Measurements from ENCODE around the gene PDZRN3. TPM values are rescaled to one million over a fixed set of nuclear protein-coding genes. Genes with fewer than 3 reads are reported as not detected.

The PDZRN3 gene
- polyA plus RNA-seq, 1 of the 3 experiments (the other 2 are of a cell fraction), result 10.3 TPM

DNA sequence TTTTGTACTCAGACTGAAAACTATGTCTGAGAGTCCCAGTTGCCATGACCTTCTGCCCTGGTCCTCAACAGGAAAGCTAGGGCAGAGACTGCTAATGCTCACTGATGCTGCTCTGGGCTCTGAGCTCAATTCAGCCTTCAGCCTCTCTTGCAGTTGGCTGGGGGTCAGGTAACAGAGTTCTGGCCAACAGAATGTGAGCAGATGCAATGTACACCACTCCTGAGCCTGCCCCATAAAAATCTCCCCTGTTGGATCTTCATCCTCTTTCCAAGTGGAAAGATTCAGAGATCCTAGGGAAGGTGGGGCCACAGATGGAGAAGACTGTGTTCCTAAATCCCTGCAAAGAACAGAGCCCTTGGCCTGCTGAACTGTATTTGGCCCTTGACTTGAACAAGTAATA is 87.8 kb downstream of the PDZRN3 start (continued):
- TF ChIP-seq CHD2 (IDR thresholded peaks at IDR 0.05; ENCODE audit: low read length, partially characterized antibody) (no peak), RFX5 (IDR thresholded peaks at IDR 0.05; ENCODE audit: low read length) (no peak)
- TF ChIP-seq, protein P1, sequence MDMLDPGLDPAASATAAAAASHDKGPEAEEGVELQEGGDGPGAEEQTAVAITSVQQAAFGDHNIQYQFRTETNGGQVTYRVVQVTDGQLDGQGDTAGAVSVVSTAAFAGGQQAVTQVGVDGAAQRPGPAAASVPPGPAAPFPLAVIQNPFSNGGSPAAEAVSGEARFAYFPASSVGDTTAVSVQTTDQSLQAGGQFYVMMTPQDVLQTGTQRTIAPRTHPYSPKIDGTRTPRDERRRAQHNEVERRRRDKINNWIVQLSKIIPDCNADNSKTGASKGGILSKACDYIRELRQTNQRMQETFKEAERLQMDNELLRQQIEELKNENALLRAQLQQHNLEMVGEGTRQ (IDR thresholded peaks at IDR 0.05; ENCODE audit: borderline replicate concordance, low read depth, low read length), result no peak
- TF ChIP-seq, protein P2, sequence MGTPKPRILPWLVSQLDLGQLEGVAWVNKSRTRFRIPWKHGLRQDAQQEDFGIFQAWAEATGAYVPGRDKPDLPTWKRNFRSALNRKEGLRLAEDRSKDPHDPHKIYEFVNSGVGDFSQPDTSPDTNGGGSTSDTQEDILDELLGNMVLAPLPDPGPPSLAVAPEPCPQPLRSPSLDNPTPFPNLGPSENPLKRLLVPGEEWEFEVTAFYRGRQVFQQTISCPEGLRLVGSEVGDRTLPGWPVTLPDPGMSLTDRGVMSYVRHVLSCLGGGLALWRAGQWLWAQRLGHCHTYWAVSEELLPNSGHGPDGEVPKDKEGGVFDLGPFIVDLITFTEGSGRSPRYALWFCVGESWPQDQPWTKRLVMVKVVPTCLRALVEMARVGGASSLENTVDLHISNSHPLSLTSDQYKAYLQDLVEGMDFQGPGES (IDR thresholded peaks at IDR 0.05; ENCODE audit: low read depth, low read length), result no peak

DNA sequence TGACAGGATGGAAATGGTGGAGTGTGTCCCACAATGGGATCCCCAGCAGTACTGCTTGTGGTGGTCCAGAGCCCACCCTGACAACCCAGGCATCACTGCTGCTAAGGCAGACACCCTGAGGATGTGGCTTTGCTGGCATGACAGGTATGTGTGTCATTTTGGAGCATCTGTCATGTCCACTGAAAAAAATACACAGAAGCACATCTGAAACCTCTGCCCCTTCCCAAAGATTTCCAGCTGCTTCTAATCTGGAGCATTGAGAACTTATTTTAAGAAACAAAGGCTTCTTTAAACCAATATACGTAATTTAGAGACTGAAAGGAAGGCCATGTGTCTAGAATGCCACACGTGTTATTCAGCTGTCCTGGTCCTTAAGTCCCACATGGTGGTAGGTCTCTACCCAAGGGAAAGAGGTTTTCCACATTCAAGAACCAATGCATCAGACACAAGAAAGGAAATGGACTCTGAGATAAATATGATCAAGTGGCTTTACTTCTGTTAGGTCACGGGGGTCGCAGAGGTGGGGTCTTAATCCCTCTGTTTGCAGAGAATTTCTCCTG is 88.3 kb downstream of the PDZRN3 start:
- no peaks in the 10 kb centered on the region for H3K9me2 ChIP-seq
- POLR2A ChIA-PET, result no interaction called here
- H3K79me2 ChIP-seq (ENCODE audit: insufficient read depth), result peaks cover 50% of the 10 kb centered on the region
- no peak for DNase-seq
- H3K9me3 ChIP-seq, result no peaks in the 10 kb centered on the region
- H3K4me1 ChIP-seq (ENCODE audit: control insufficient read depth in 1 of 2, insufficient read depth in 2 of 2, low read depth in 1 of 2, low read length in 1 of 2), result peaks cover 0 to 18% of the 10 kb centered on the region in 2 experiments; a peak in 2 of 4 replicates
- TF ChIP-seq NRF1 (IDR thresholded peaks at IDR 0.05; ENCODE audit: low read depth, low read length) (no peak), GATA2 (CRISPR knock-in tag; IDR thresholded peaks at IDR 0.05) (no peak), YY1 (IDR thresholded peaks at IDR 0.05; ENCODE audit: low read depth) (no peak), FOSL2 (IDR thresholded peaks at IDR 0.05; ENCODE audit: borderline replicate concordance, low read depth) (no peak), TCF12 (IDR thresholded peaks at IDR 0.05) (no peak), MEF2A (IDR thresholded peaks at IDR 0.05; ENCODE audit: borderline replicate concordance, low read depth) (no peak), RFX5 (IDR thresholded peaks at IDR 0.05; ENCODE audit: low read length) (no peak), ELF1 (IDR thresholded peaks at IDR 0.05) (no peak), TEAD4 (IDR thresholded peaks at IDR 0.05; ENCODE audit: borderline replicate concordance, insufficient read depth) (no peak), EP300 (IDR thresholded peaks at IDR 0.05; ENCODE audit: borderline replicate concordance in 1 of 2, low read depth in 1 of 2, low read length in 1 of 2) (no peak), SMC3 (IDR thresholded peaks at IDR 0.05; ENCODE audit: low read depth, low read length) (no peak), POLR2AphosphoS5 (IDR thresholded peaks at IDR 0.05; ENCODE audit: low read depth, low read length) (no peak), JUND (IDR thresholded peaks at IDR 0.05) (no peak), FOXJ3 (CRISPR knock-in tag; IDR thresholded peaks at IDR 0.05) (no peak)
- TF ChIP-seq, protein P1 (IDR thresholded peaks at IDR 0.05; ENCODE audit: borderline replicate concordance, low read depth, low read length), result no peak
- TF ChIP-seq, protein P3, sequence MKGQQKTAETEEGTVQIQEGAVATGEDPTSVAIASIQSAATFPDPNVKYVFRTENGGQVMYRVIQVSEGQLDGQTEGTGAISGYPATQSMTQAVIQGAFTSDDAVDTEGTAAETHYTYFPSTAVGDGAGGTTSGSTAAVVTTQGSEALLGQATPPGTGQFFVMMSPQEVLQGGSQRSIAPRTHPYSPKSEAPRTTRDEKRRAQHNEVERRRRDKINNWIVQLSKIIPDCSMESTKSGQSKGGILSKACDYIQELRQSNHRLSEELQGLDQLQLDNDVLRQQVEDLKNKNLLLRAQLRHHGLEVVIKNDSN (IDR thresholded peaks at IDR 0.05; ENCODE audit: borderline replicate concordance, low read depth), result no peak
- TF ChIP-seq, protein P4, sequence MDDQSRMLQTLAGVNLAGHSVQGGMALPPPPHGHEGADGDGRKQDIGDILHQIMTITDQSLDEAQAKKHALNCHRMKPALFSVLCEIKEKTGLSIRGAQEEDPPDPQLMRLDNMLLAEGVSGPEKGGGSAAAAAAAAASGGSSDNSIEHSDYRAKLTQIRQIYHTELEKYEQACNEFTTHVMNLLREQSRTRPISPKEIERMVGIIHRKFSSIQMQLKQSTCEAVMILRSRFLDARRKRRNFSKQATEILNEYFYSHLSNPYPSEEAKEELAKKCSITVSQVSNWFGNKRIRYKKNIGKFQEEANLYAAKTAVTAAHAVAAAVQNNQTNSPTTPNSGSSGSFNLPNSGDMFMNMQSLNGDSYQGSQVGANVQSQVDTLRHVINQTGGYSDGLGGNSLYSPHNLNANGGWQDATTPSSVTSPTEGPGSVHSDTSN (IDR thresholded peaks at IDR 0.05), result no peak
- TF ChIP-seq, protein P5, sequence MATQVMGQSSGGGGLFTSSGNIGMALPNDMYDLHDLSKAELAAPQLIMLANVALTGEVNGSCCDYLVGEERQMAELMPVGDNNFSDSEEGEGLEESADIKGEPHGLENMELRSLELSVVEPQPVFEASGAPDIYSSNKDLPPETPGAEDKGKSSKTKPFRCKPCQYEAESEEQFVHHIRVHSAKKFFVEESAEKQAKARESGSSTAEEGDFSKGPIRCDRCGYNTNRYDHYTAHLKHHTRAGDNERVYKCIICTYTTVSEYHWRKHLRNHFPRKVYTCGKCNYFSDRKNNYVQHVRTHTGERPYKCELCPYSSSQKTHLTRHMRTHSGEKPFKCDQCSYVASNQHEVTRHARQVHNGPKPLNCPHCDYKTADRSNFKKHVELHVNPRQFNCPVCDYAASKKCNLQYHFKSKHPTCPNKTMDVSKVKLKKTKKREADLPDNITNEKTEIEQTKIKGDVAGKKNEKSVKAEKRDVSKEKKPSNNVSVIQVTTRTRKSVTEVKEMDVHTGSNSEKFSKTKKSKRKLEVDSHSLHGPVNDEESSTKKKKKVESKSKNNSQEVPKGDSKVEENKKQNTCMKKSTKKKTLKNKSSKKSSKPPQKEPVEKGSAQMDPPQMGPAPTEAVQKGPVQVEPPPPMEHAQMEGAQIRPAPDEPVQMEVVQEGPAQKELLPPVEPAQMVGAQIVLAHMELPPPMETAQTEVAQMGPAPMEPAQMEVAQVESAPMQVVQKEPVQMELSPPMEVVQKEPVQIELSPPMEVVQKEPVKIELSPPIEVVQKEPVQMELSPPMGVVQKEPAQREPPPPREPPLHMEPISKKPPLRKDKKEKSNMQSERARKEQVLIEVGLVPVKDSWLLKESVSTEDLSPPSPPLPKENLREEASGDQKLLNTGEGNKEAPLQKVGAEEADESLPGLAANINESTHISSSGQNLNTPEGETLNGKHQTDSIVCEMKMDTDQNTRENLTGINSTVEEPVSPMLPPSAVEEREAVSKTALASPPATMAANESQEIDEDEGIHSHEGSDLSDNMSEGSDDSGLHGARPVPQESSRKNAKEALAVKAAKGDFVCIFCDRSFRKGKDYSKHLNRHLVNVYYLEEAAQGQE (IDR thresholded peaks at IDR 0.05; ENCODE audit: low read depth, low read length), result no peak
- TF ChIP-seq, protein P2 (IDR thresholded peaks at IDR 0.05; ENCODE audit: low read depth, low read length), result no peak
- H3F3A ChIP-seq (replicated peaks; ENCODE audit: insufficient read depth), result peaks cover under 1% of the 10 kb centered on the region
- no peak overlapping the region for H2AFZ ChIP-seq (ENCODE audit: low read depth)
- no peak overlapping the region for H3K4me3 ChIP-seq (ENCODE audit: low read depth in 2 of 2, low read length in 1 of 2)
- no peaks in the 10 kb centered on the region for H3K27me3 ChIP-seq (ENCODE audit: insufficient read depth)
- no peak overlapping the region for H3K4me2 ChIP-seq
- 81% methylated on average over 4 of the region's 4 CpGs for WGBS (ENCODE audit: low lambda C conversion rate)
- H3K36me3 ChIP-seq (replicated peaks in 1 of 2; ENCODE audit: control insufficient read depth in 1 of 2, insufficient read depth in 2 of 2, low read length in 1 of 2), result peaks cover 0 to 6% of the 10 kb centered on the region in 2 experiments
- H3K27ac ChIP-seq (ENCODE audit: low read depth in 2 of 2, low read length in 1 of 2), result peak overlapping the region in 1 of 2 experiments; percentile 43; a peak in 2 of 4 replicates
- peaks cover 4% of the 10 kb centered on the region; the same call in 1 of the 2 replicates for H4K20me1 ChIP-seq (ENCODE audit: insufficient read depth)
- H3K9ac ChIP-seq, result no peak overlapping the region
- CTCF ChIA-PET, result interaction anchor here (1.4 kb wide), 1 partner anchor 28 kb away, joined by 3 read pairs; no protein-coding TSS in a partner anchor

Data from SK-N-SH (cell line).